HepG2 (cell line): Measurements from ENCODE around the gene KRT27. TPM values are rescaled to one million over a fixed set of nuclear protein-coding genes. Genes with fewer than 3 reads are reported as not detected.
A peak's percentile ranks its signal among the peaks of the same experiment; 100 is the strongest.

ENCODE experiments used
- AKAP8 ChIP-seq: sonication (generic); formaldehyde crosslinking; IDR thresholded peaks from 2 replicates; pipeline ENCODE4 v1.5.1; 2020; ENCODE audit warnings: mild to moderate bottlenecking, missing genetic modification reagents
- CBX1 ChIP-seq: IDR thresholded peaks from one replicate; pipeline ENCODE4 v1.6.1; 2016; ENCODE audit warnings: antibody characterized with exemption, low read depth
- ELF3 ChIP-seq: IDR thresholded peaks from 2 replicates; pipeline ENCODE4 v1.6.1; 2016; ENCODE audit warnings: missing genetic modification reagents, missing compliant biosample characterization
- HCFC1 ChIP-seq: fragments of 150-350 bp; IDR thresholded peaks from 2 replicates; pipeline ENCODE4 v1.6.1; 2014; ENCODE audit warnings: low read depth, low read length
- KLF15 ChIP-seq: sonication (generic); formaldehyde crosslinking; IDR thresholded peaks from 2 replicates; pipeline ENCODE4 v1.8.1; 2023; ENCODE audit warnings: borderline replicate concordance, mild to moderate bottlenecking, inconsistent platforms, missing genetic modification reagents, mixed read lengths
- KMT2B ChIP-seq: IDR thresholded peaks from 2 replicates; pipeline ENCODE4 v1.6.1; 2016; ENCODE audit warnings: missing genetic modification reagents, missing compliant biosample characterization
- MYNN ChIP-seq: sonication (generic); formaldehyde crosslinking; IDR thresholded peaks from 2 replicates; pipeline ENCODE4 v1.4.0; 2020; ENCODE audit warnings: mild to moderate bottlenecking, low read depth, missing genetic modification reagents
- NR1H2 ChIP-seq: sonication (generic); formaldehyde crosslinking; IDR thresholded peaks from 2 replicates; pipeline ENCODE4 v1.8.1; 2022; ENCODE audit warnings: low read depth, missing genetic modification reagents, borderline replicate concordance
- PLRG1 ChIP-seq: fragments of 450-650 bp; conservative IDR thresholded peaks from 2 replicates; pipeline ENCODE4 v1.6.1; 2016
- PRDM4 ChIP-seq: sonication (generic); formaldehyde crosslinking; IDR thresholded peaks from 2 replicates; pipeline ENCODE4 v1.9.0; 2021; ENCODE audit warnings: missing genetic modification reagents, borderline replicate concordance
- RBM39 ChIP-seq: fragments of 200-400 bp; formaldehyde crosslinking; IDR thresholded peaks from one replicate; pipeline ENCODE4 v1.6.1; 2018; ENCODE audit warnings: antibody characterized with exemption, mild to moderate bottlenecking, low read depth, low read length; ENCODE audit not compliant: poor library complexity, severe bottlenecking
- TAF1 ChIP-seq: sonication (generic); formaldehyde crosslinking; IDR thresholded peaks from 2 replicates; pipeline ENCODE4 v1.4.0; 2020; ENCODE audit warnings: missing genetic modification reagents
- TEAD2 ChIP-seq: sonication (generic); formaldehyde crosslinking; IDR thresholded peaks from 2 replicates; pipeline ENCODE4 v1.9.0; 2021; ENCODE audit warnings: missing genetic modification reagents
- ZBTB21 ChIP-seq: sonication (generic); formaldehyde crosslinking; IDR thresholded peaks from 2 replicates; pipeline ENCODE4 v1.4.0; 2020; ENCODE audit warnings: missing genetic modification reagents
- ZBTB34 ChIP-seq: sonication (generic); formaldehyde crosslinking; IDR thresholded peaks from 2 replicates; pipeline ENCODE4 v1.8.0; 2022; ENCODE audit warnings: mild to moderate bottlenecking, missing genetic modification reagents
- ZBTB43 ChIP-seq: sonication (generic); formaldehyde crosslinking; conservative IDR thresholded peaks from 2 replicates; pipeline ENCODE4 v1.4.0; 2020; ENCODE audit warnings: missing genetic modification reagents
- ZFP41 ChIP-seq: sonication (generic); formaldehyde crosslinking; IDR thresholded peaks from 2 replicates; pipeline ENCODE4 v1.4.0; 2020; ENCODE audit warnings: mild to moderate bottlenecking, missing genetic modification reagents, borderline replicate concordance
- ZNF17 ChIP-seq: sonication (generic); formaldehyde crosslinking; IDR thresholded peaks from 2 replicates; pipeline ENCODE4 v1.5.0; 2020; ENCODE audit warnings: mild to moderate bottlenecking, missing genetic modification reagents
- ZNF256 ChIP-seq: sonication (generic); formaldehyde crosslinking; conservative IDR thresholded peaks from 2 replicates; pipeline ENCODE4 v1.4.0; 2020; ENCODE audit warnings: missing genetic modification reagents
- ZNF432 ChIP-seq: sonication (generic); formaldehyde crosslinking; IDR thresholded peaks from 2 replicates; pipeline ENCODE4 v1.5.0; 2020; ENCODE audit warnings: missing genetic modification reagents, mild to moderate bottlenecking, borderline replicate concordance
- ZNF547 ChIP-seq: sonication (generic); formaldehyde crosslinking; IDR thresholded peaks from 2 replicates; pipeline ENCODE4 v1.5.1; 2020; ENCODE audit warnings: mild to moderate bottlenecking, missing genetic modification reagents
- ZNF569 ChIP-seq: sonication (generic); formaldehyde crosslinking; IDR thresholded peaks from 2 replicates; pipeline ENCODE4 v1.5.0; 2020; ENCODE audit warnings: mild to moderate bottlenecking, missing genetic modification reagents, moderate library complexity, borderline replicate concordance
- ZNF672 ChIP-seq: sonication (generic); formaldehyde crosslinking; IDR thresholded peaks from 2 replicates; pipeline ENCODE4 v1.8.1; 2022; ENCODE audit warnings: missing genetic modification reagents
- ZNF749 ChIP-seq: sonication (generic); formaldehyde crosslinking; IDR thresholded peaks from 2 replicates; pipeline ENCODE4 v1.8.0; 2022; ENCODE audit warnings: mild to moderate bottlenecking, missing genetic modification reagents, moderate library complexity, borderline replicate concordance
- ZSCAN25 ChIP-seq: sonication (generic); formaldehyde crosslinking; IDR thresholded peaks from 2 replicates; pipeline ENCODE4 v1.8.0; 2022; ENCODE audit warnings: mild to moderate bottlenecking, missing genetic modification reagents
- polyA plus RNA-seq, 8 experiments: library from polyadenylated mRNA; depleted of rRNA in 3 of 8; stranded (reverse) in 7 of 8; unstranded in 1 of 8; fragments of >200 nt; fragmentation: Illumina TruSeq in 4 of 8; extraction: Trizol in 4 of 8; gene quantifications; 2 replicates each; pipeline versions ENCODE4 v1.2.1 to v1.2.3, GENCODE V29; 2011 to 2016; ENCODE audit warnings: low read depth in 4 of 8, missing spikeins in 1 of 8, mixed read lengths in 1 of 8; ENCODE audit not compliant: insufficient read depth in 1 of 8
- total RNA-seq, 5 experiments: library from RNA; depleted of rRNA; stranded (reverse); fragments of >200 nt; fragmentation: Illumina TruSeq; extraction: Trizol; gene quantifications; 2 replicates each; pipeline ENCODE4 v1.2.3, GENCODE V29; 2016; ENCODE audit warnings: low read depth in 1 of 5
- TF ChIP-seq, protein P1 (sequence below): sonication (generic); formaldehyde crosslinking; IDR thresholded peaks from 2 replicates; pipeline ENCODE4 v1.5.1; 2020; ENCODE audit warnings: missing genetic modification reagents, mild to moderate bottlenecking, borderline replicate concordance

The KRT27 gene
- total and polyA plus RNA-seq, 2 of the 13 experiments (the other 11 are each of a cell fraction or from before 2014, with no cell fraction given), result not detected

DNA sequence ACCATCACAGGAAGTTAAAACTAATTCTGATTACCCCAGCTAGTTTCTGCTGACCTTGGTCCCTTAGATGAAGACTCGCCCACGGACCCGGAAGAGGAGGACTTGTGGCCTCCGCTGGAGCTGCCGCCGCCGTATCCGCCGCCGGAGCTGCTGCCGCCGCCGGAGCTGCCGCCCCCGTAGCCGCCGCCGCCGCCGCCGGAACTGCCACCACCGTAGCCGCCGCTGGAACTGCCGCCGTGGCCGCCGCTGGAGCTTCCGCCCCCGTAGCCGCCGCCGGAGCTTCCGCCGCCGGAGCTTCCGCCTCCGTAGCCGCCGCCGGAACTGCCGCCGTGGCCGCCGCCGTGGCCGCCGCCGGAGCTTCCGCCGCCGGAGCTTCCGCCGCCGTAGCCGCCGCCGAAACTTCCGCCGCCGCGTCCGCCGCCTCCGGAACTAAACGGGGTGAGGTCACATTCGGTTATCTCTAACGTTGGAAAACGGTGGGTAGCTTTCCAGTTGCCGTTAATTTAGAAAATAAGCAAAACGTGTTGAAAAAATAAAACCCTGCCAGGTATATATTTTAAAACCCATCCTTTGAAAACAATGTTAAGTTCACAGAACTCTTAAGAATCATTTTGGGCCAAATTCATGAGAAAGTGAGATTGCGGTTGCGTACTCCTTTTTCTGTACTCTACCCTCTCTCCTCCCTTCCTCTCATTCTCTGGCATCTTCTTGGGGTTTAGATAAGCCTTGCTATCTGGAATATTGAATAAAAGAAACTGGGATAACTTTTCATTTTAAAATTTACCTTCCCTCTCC is 36.6 kb upstream of the KRT27 start (continued):
- no peak; the same call in 1 of the 2 replicates for TF ChIP-seq ZNF749 (CRISPR knock-in tag)
- TF ChIP-seq ZNF432 (CRISPR knock-in tag), result no peak
- TF ChIP-seq ELF3, result peak; percentile 79
- TF ChIP-seq ZSCAN25, result no peak
- TF ChIP-seq HCFC1, result no peak
- peak; percentile 73; the same call in 1 of the 2 replicates for TF ChIP-seq ZNF547 (CRISPR knock-in tag)
- TF ChIP-seq ZBTB21 (CRISPR knock-in tag), result no peak
- TF ChIP-seq KMT2B, result peak; percentile 77
- no peak for TF ChIP-seq ZNF672
- no peak for TF ChIP-seq ZFP41
- no peak for TF ChIP-seq PLRG1
- no peak for TF ChIP-seq ZNF17
- peak; percentile 64 for TF ChIP-seq TAF1 (CRISPR knock-in tag)
- TF ChIP-seq RBM39, result peak; percentile 73
- TF ChIP-seq ZNF256 (CRISPR knock-in tag), result no peak
- TF ChIP-seq NR1H2 (CRISPR knock-in tag), result no peak
- TF ChIP-seq CBX1, result no peak
- TF ChIP-seq KLF15 (CRISPR knock-in tag), result no peak
- no peak for TF ChIP-seq ZBTB43 (CRISPR knock-in tag)
- TF ChIP-seq AKAP8, result no peak
- TF ChIP-seq PRDM4 (CRISPR knock-in tag), result no peak
- TF ChIP-seq ZBTB34 (CRISPR knock-in tag), result no peak
- TF ChIP-seq, protein P1, sequence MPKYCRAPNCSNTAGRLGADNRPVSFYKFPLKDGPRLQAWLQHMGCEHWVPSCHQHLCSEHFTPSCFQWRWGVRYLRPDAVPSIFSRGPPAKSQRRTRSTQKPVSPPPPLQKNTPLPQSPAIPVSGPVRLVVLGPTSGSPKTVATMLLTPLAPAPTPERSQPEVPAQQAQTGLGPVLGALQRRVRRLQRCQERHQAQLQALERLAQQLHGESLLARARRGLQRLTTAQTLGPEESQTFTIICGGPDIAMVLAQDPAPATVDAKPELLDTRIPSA (CRISPR knock-in tag), result no peak
- no peak for TF ChIP-seq MYNN (CRISPR knock-in tag)
- TF ChIP-seq ZNF569, result no peak
- no peak for TF ChIP-seq TEAD2 (CRISPR knock-in tag)
